Central memory CD4-positive, alpha-beta T cell (primary cell): ENCODE measurements around the gene TMEM123.

ENCODE experiments used
- DNase-seq: peaks from one replicate; pipeline ENCODE4 v3.0.0; 2022

Gene TMEM123

GRCh38 chr11:102471474-102471873 is 18.9 kb upstream of the TMEM123 start:
- DNase-seq, result no peak

GRCh38 chr11:102470251-102470650 is 17.7 kb upstream of the TMEM123 start:
- DNase-seq, result peak; percentile 74

GRCh38 chr11:102469196-102469821 is 16.7 kb upstream of the TMEM123 start:
- no peak for DNase-seq

- no peak for DNase-seq
Measured at GRCh38 chr11:102468616-102469195, 16.1 kb upstream of the TMEM123 start.

GRCh38 chr11:102467853-102468580 is 15.5 kb upstream of the TMEM123 start:
- no peak for DNase-seq

- no peak for DNase-seq
Measured at GRCh38 chr11:102467080-102467708, 14.6 kb upstream of the TMEM123 start.

GRCh38 chr11:102465696-102466095 is 13.1 kb upstream of the TMEM123 start:
- DNase-seq, result no peak

GRCh38 chr11:102464859-102465500 is 12.4 kb upstream of the TMEM123 start:
- no peak for DNase-seq

- DNase-seq, result no peak
Measured at GRCh38 chr11:102464037-102464436, 11.5 kb upstream of the TMEM123 start.

GRCh38 chr11:102462610-102463009 is 10.0 kb upstream of the TMEM123 start:
- no peak for DNase-seq

GRCh38 chr11:102459393-102459792 is 6.8 kb upstream of the TMEM123 start:
- DNase-seq, result no peak

GRCh38 chr11:102458548-102458947 is 6.0 kb upstream of the TMEM123 start:
- no peak for DNase-seq

GRCh38 chr11:102457865-102458264 is 5.3 kb upstream of the TMEM123 start:
- DNase-seq, result no peak

GRCh38 chr11:102457056-102457677 is 4.6 kb upstream of the TMEM123 start:
- no peak for DNase-seq

- no peak for DNase-seq
Measured at GRCh38 chr11:102456381-102456780, 3.8 kb upstream of the TMEM123 start.

- no peak for DNase-seq
Measured at GRCh38 chr11:102453921-102454320, 1.4 kb upstream of the TMEM123 start.

GRCh38 chr11:102453302-102453695 is 734 bp upstream of the TMEM123 start:
- DNase-seq, result no peak

- peak; percentile 79 for DNase-seq
Measured at GRCh38 chr11:102451681-102452460, 694 bp downstream of the TMEM123 start.

GRCh38 chr11:102451041-102451680 is 1.4 kb downstream of the TMEM123 start:
- DNase-seq, result no peak

- DNase-seq, result no peak
Measured at GRCh38 chr11:102449651-102450570, 2.7 kb downstream of the TMEM123 start.
